ENCODE results near the gene ANKLE1.

DNA sequence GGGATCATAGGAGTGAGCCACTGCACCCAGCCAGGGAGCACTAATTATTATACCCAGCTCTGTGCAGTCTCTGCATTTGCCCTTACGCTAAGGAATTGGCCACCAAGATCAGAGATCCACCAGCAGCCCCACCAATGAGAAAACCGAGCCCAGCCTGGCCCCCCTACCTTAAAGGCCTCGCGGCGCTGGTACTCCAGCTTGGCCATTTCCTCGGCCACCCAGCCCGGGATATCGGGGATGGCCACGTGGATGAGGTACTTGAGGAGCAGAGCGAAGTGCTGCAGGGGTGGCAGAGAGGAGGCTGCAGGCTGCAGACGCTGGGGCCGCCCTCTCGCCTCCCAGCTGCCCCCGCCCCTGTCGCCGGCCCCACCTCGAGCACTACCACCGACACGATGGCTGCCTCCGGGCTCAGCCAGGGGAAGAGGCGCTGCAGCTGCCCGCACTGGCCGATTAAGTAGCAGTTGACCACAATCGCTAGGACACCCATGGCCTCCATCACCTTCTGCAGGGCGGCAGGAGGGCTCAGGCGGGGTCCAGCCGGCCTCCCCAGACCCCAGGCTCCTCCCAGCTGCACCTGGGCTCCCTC, 45.5 kb downstream of the ANKLE1 start:
- TF ChIP-seq, protein P1, sequence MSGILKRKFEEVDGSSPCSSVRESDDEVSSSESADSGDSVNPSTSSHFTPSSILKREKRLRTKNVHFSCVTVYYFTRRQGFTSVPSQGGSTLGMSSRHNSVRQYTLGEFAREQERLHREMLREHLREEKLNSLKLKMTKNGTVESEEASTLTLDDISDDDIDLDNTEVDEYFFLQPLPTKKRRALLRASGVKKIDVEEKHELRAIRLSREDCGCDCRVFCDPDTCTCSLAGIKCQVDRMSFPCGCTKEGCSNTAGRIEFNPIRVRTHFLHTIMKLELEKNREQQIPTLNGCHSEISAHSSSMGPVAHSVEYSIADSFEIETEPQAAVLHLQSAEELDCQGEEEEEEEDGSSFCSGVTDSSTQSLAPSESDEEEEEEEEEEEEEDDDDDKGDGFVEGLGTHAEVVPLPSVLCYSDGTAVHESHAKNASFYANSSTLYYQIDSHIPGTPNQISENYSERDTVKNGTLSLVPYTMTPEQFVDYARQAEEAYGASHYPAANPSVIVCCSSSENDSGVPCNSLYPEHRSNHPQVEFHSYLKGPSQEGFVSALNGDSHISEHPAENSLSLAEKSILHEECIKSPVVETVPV (CRISPR knock-in tag; IDR thresholded peaks at IDR 0.05), result no peak
- TF ChIP-seq, protein P2, sequence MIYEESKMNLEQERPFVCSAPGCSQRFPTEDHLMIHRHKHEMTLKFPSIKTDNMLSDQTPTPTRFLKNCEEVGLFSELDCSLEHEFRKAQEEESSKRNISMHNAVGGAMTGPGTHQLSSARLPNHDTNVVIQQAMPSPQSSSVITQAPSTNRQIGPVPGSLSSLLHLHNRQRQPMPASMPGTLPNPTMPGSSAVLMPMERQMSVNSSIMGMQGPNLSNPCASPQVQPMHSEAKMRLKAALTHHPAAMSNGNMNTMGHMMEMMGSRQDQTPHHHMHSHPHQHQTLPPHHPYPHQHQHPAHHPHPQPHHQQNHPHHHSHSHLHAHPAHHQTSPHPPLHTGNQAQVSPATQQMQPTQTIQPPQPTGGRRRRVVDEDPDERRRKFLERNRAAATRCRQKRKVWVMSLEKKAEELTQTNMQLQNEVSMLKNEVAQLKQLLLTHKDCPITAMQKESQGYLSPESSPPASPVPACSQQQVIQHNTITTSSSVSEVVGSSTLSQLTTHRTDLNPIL (CRISPR knock-in tag; IDR thresholded peaks at IDR 0.05; ENCODE audit: low read depth), result no peak
- TF ChIP-seq TCF4 (CRISPR knock-in tag; IDR thresholded peaks at IDR 0.05; ENCODE audit: borderline replicate concordance), result no peak
- no peak for TF ChIP-seq ZNF565 (CRISPR knock-in tag; conservative IDR thresholded peaks at IDR 0.05; ENCODE audit: low read depth)
- TF ChIP-seq, protein P3, sequence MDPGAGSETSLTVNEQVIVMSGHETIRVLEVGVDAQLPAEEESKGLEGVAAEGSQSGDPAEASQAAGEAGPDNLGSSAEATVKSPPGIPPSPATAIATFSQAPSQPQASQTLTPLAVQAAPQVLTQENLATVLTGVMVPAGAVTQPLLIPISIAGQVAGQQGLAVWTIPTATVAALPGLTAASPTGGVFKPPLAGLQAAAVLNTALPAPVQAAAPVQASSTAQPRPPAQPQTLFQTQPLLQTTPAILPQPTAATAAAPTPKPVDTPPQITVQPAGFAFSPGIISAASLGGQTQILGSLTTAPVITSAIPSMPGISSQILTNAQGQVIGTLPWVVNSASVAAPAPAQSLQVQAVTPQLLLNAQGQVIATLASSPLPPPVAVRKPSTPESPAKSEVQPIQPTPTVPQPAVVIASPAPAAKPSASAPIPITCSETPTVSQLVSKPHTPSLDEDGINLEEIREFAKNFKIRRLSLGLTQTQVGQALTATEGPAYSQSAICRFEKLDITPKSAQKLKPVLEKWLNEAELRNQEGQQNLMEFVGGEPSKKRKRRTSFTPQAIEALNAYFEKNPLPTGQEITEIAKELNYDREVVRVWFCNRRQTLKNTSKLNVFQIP (CRISPR knock-in tag; IDR thresholded peaks at IDR 0.05; ENCODE audit: borderline replicate concordance, low read depth), result no peak
- no peak for TF ChIP-seq ZC3H10 (CRISPR knock-in tag; IDR thresholded peaks at IDR 0.05)
- no peak for TF ChIP-seq ARNTL (CRISPR knock-in tag; IDR thresholded peaks at IDR 0.05; ENCODE audit: borderline replicate concordance, low read depth)
- TF ChIP-seq, protein P4, sequence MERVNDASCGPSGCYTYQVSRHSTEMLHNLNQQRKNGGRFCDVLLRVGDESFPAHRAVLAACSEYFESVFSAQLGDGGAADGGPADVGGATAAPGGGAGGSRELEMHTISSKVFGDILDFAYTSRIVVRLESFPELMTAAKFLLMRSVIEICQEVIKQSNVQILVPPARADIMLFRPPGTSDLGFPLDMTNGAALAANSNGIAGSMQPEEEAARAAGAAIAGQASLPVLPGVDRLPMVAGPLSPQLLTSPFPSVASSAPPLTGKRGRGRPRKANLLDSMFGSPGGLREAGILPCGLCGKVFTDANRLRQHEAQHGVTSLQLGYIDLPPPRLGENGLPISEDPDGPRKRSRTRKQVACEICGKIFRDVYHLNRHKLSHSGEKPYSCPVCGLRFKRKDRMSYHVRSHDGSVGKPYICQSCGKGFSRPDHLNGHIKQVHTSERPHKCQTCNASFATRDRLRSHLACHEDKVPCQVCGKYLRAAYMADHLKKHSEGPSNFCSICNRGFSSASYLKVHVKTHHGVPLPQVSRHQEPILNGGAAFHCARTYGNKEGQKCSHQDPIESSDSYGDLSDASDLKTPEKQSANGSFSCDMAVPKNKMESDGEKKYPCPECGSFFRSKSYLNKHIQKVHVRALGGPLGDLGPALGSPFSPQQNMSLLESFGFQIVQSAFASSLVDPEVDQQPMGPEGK (CRISPR knock-in tag; IDR thresholded peaks at IDR 0.05; ENCODE audit: borderline replicate concordance), result no peak
- TF ChIP-seq RARB (CRISPR knock-in tag; IDR thresholded peaks at IDR 0.05), result no peak
- TF ChIP-seq ISL1 (CRISPR knock-in tag; IDR thresholded peaks at IDR 0.05), result no peak
- no peak for TF ChIP-seq BACH2 (CRISPR knock-in tag; IDR thresholded peaks at IDR 0.05; ENCODE audit: borderline replicate concordance)
- no peak for TF ChIP-seq OSR1 (CRISPR knock-in tag; IDR thresholded peaks at IDR 0.05)
- TF ChIP-seq TOX (CRISPR knock-in tag; IDR thresholded peaks at IDR 0.05; ENCODE audit: borderline replicate concordance), result no peak
